ENCODE measurements around the gene USP37.

Gene USP37

GRCh38 chr2:218607436-218608115, 39.4 kb upstream of the USP37 start, which contains the start of gene PLCD4:
TSS of gene PLCD4 (plus strand) at chr2:218607899. CDS start at chr2:218615740, 7,841 bp downstream.
- H3K9me3 ChIP-seq (ENCODE audit: insufficient read depth, low read depth, low read length): no peaks in the 10 kb centered on the region
- H3K79me2 ChIP-seq (ENCODE audit: insufficient read depth, low read length): no peaks in the 10 kb centered on the region
- no peaks in the 10 kb centered on the region for H3K36me3 ChIP-seq (ENCODE audit: insufficient read depth, low read length)
- no peak within 1 kb of the TSS for H3K4me3 ChIP-seq (ENCODE audit: low read length, poor library complexity, severe bottlenecking)
- no peaks in the 10 kb centered on the region for H3K9me2 ChIP-seq (replicated peaks; ENCODE audit: low read depth, low read length)
- H3F3A ChIP-seq (ENCODE audit: low read depth): no peaks in the 10 kb centered on the region
- TF ChIP-seq EZH2phosphoT487 (IDR thresholded peaks at IDR 0.05; ENCODE audit: borderline replicate concordance) (no peak), CTCF (conservative IDR thresholded peaks at IDR 0.05; ENCODE audit: low read length) (no peak)
- no peaks in the 10 kb centered on the region for H3K4me1 ChIP-seq (ENCODE audit: insufficient read depth, low read length, poor library complexity, severe bottlenecking)
- H4K20me1 ChIP-seq (ENCODE audit: insufficient read depth, low read length, poor library complexity, severe bottlenecking): no peaks in the 10 kb centered on the region
- no peak within 1 kb of the TSS for H3K4me2 ChIP-seq (ENCODE audit: low read depth, low read length, poor library complexity, severe bottlenecking)
- no peaks in the 10 kb centered on the region for H3K27me3 ChIP-seq (ENCODE audit: insufficient read depth, low read length, poor library complexity, severe bottlenecking)
- no peak within 1 kb of the TSS for H3K9ac ChIP-seq (ENCODE audit: low read depth, low read length, poor library complexity, severe bottlenecking)
- no peak within 1 kb of the TSS for H2AFZ ChIP-seq (ENCODE audit: low read length)

- Histone ChIP-seq H4K20me1 (ENCODE audit: insufficient read depth, low read length, poor library complexity, severe bottlenecking) (no peaks in the 10 kb centered on the region), H3K4me2 (ENCODE audit: low read depth, low read length, poor library complexity, severe bottlenecking) (no peak overlapping the region), H3K36me3 (ENCODE audit: insufficient read depth, low read length) (no peaks in the 10 kb centered on the region), H2AFZ (ENCODE audit: low read length) (no peak overlapping the region), H3F3A (ENCODE audit: low read depth) (no peaks in the 10 kb centered on the region), H3K4me1 (ENCODE audit: insufficient read depth, low read length, poor library complexity, severe bottlenecking) (no peaks in the 10 kb centered on the region), H3K9me2 (replicated peaks; ENCODE audit: low read depth, low read length) (no peaks in the 10 kb centered on the region), H3K79me2 (ENCODE audit: insufficient read depth, low read length) (no peaks in the 10 kb centered on the region), H3K4me3 (ENCODE audit: low read length, poor library complexity, severe bottlenecking) (no peak overlapping the region), H3K9ac (ENCODE audit: low read depth, low read length, poor library complexity, severe bottlenecking) (no peak overlapping the region), H3K9me3 (ENCODE audit: insufficient read depth, low read depth, low read length) (no peaks in the 10 kb centered on the region), H3K27me3 (ENCODE audit: insufficient read depth, low read length, poor library complexity, severe bottlenecking) (no peaks in the 10 kb centered on the region)
- TF ChIP-seq CTCF (conservative IDR thresholded peaks at IDR 0.05; ENCODE audit: low read length) (no peak), EZH2phosphoT487 (IDR thresholded peaks at IDR 0.05; ENCODE audit: borderline replicate concordance) (no peak)
Observed at GRCh38 chr2:218605432-218605831, 37.3 kb upstream of the USP37 start.

- H2AFZ ChIP-seq (ENCODE audit: low read length): no peak overlapping the region
- no peaks in the 10 kb centered on the region for H3F3A ChIP-seq (ENCODE audit: low read depth)
- no peaks in the 10 kb centered on the region for H4K20me1 ChIP-seq (ENCODE audit: insufficient read depth, low read length, poor library complexity, severe bottlenecking)
- no peak overlapping the region for H3K9ac ChIP-seq (ENCODE audit: low read depth, low read length, poor library complexity, severe bottlenecking)
- H3K79me2 ChIP-seq (ENCODE audit: insufficient read depth, low read length): peaks cover 21% of the 10 kb centered on the region
- no peaks in the 10 kb centered on the region for H3K9me3 ChIP-seq (ENCODE audit: insufficient read depth, low read depth, low read length)
- no peaks in the 10 kb centered on the region for H3K9me2 ChIP-seq (replicated peaks; ENCODE audit: low read depth, low read length)
- H3K36me3 ChIP-seq (ENCODE audit: insufficient read depth, low read length): peaks cover 91% of the 10 kb centered on the region; the same call in 1 of the 2 replicates
- no peak overlapping the region for H3K4me3 ChIP-seq (ENCODE audit: low read length, poor library complexity, severe bottlenecking)
- H3K27me3 ChIP-seq (ENCODE audit: insufficient read depth, low read length, poor library complexity, severe bottlenecking): no peaks in the 10 kb centered on the region
- TF ChIP-seq EZH2phosphoT487 (IDR thresholded peaks at IDR 0.05; ENCODE audit: borderline replicate concordance): no peak
- no peak for TF ChIP-seq CTCF (conservative IDR thresholded peaks at IDR 0.05; ENCODE audit: low read length)
- no peak overlapping the region for H3K4me2 ChIP-seq (ENCODE audit: low read depth, low read length, poor library complexity, severe bottlenecking)
- no peaks in the 10 kb centered on the region for H3K4me1 ChIP-seq (ENCODE audit: insufficient read depth, low read length, poor library complexity, severe bottlenecking)
Observed at GRCh38 chr2:218585541-218585940, 17.4 kb upstream of the USP37 start.

Measured in Loucy (cell line).